ENCODE measurements around the gene C2orf69. TPM values are rescaled to one million over a fixed set of nuclear protein-coding genes. Genes with fewer than 3 reads are reported as not detected.

C2orf69 gene
- total and polyA plus RNA-seq, 2 of the 8 experiments (the other 6 are each of a cell fraction or from before 2014, with no cell fraction given): 3.9 to 32.0 TPM

DNA sequence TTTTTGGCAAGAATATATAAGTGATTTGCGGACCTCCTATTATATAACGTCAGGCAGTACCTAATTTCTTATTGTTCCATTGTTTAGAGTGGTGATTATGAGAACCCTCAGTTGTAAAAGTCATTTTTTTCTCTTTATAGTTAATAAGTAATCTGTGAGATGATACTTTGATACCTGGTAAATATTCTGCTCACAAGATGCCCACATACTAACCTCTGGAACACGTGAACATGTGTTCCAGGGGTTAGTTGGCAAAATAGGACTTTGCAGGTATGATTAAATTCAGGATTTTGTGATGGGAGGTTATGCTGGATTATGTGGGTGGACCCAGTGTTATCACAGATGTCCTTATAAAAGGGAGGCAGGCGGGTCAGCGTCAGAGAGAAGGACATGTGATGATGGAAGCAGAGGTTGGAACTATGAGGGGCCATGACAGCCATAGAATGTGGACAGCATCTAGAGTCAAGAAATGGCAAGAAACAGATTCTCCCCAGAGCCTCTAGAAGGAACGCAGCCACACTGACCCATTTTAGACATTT is 61.1 kb downstream of the C2orf69 start (continued):
- TF ChIP-seq, protein P1, sequence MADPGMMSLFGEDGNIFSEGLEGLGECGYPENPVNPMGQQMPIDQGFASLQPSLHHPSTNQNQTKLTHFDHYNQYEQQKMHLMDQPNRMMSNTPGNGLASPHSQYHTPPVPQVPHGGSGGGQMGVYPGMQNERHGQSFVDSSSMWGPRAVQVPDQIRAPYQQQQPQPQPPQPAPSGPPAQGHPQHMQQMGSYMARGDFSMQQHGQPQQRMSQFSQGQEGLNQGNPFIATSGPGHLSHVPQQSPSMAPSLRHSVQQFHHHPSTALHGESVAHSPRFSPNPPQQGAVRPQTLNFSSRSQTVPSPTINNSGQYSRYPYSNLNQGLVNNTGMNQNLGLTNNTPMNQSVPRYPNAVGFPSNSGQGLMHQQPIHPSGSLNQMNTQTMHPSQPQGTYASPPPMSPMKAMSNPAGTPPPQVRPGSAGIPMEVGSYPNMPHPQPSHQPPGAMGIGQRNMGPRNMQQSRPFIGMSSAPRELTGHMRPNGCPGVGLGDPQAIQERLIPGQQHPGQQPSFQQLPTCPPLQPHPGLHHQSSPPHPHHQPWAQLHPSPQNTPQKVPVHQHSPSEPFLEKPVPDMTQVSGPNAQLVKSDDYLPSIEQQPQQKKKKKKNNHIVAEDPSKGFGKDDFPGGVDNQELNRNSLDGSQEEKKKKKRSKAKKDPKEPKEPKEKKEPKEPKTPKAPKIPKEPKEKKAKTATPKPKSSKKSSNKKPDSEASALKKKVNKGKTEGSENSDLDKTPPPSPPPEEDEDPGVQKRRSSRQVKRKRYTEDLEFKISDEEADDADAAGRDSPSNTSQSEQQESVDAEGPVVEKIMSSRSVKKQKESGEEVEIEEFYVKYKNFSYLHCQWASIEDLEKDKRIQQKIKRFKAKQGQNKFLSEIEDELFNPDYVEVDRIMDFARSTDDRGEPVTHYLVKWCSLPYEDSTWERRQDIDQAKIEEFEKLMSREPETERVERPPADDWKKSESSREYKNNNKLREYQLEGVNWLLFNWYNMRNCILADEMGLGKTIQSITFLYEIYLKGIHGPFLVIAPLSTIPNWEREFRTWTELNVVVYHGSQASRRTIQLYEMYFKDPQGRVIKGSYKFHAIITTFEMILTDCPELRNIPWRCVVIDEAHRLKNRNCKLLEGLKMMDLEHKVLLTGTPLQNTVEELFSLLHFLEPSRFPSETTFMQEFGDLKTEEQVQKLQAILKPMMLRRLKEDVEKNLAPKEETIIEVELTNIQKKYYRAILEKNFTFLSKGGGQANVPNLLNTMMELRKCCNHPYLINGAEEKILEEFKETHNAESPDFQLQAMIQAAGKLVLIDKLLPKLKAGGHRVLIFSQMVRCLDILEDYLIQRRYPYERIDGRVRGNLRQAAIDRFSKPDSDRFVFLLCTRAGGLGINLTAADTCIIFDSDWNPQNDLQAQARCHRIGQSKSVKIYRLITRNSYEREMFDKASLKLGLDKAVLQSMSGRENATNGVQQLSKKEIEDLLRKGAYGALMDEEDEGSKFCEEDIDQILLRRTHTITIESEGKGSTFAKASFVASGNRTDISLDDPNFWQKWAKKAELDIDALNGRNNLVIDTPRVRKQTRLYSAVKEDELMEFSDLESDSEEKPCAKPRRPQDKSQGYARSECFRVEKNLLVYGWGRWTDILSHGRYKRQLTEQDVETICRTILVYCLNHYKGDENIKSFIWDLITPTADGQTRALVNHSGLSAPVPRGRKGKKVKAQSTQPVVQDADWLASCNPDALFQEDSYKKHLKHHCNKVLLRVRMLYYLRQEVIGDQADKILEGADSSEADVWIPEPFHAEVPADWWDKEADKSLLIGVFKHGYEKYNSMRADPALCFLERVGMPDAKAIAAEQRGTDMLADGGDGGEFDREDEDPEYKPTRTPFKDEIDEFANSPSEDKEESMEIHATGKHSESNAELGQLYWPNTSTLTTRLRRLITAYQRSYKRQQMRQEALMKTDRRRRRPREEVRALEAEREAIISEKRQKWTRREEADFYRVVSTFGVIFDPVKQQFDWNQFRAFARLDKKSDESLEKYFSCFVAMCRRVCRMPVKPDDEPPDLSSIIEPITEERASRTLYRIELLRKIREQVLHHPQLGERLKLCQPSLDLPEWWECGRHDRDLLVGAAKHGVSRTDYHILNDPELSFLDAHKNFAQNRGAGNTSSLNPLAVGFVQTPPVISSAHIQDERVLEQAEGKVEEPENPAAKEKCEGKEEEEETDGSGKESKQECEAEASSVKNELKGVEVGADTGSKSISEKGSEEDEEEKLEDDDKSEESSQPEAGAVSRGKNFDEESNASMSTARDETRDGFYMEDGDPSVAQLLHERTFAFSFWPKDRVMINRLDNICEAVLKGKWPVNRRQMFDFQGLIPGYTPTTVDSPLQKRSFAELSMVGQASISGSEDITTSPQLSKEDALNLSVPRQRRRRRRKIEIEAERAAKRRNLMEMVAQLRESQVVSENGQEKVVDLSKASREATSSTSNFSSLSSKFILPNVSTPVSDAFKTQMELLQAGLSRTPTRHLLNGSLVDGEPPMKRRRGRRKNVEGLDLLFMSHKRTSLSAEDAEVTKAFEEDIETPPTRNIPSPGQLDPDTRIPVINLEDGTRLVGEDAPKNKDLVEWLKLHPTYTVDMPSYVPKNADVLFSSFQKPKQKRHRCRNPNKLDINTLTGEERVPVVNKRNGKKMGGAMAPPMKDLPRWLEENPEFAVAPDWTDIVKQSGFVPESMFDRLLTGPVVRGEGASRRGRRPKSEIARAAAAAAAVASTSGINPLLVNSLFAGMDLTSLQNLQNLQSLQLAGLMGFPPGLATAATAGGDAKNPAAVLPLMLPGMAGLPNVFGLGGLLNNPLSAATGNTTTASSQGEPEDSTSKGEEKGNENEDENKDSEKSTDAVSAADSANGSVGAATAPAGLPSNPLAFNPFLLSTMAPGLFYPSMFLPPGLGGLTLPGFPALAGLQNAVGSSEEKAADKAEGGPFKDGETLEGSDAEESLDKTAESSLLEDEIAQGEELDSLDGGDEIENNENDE (IDR thresholded peaks at IDR 0.05; ENCODE audit: insufficient replicate concordance, low read length): no peak
- TF ChIP-seq RNF2 (IDR thresholded peaks at IDR 0.05; ENCODE audit: borderline replicate concordance, low read depth, low read length, missing control alignments, poor library complexity, severe bottlenecking) (no peak), BACH1 (IDR thresholded peaks at IDR 0.05; ENCODE audit: low read length) (no peak)

Data from H1 (cell line).